Peyer's patch (tissue), 4 donors: Measurements from ENCODE around the gene ATP6V0A1.

Experiments used
- CTCF ChIP-seq, 6 experiments: fragments of 450-650 bp in 4 of 6; fragments of 200-600 bp in 2 of 6; sonication (generic) in 1 of 6; IDR thresholded peaks; one replicate each; pipeline ENCODE4 v1.5.1; 2017 to 2019; ENCODE audit warnings: antibody characterized with exemption in 6 of 6, mild to moderate bottlenecking in 3 of 6, moderate library complexity in 1 of 6
- POLR2A ChIP-seq, 2 donors: fragments of 450-650 bp; IDR thresholded peaks; one replicate each; pipeline ENCODE4 v1.5.1; 2017; ENCODE audit warnings: antibody characterized with exemption in 2 of 2, mild to moderate bottlenecking in 2 of 2, moderate library complexity in 2 of 2

- no peak for TF ChIP-seq CTCF (IDR thresholded peaks at IDR 0.05)
- TF ChIP-seq POLR2A (IDR thresholded peaks at IDR 0.05), result no peak
These were observed 17.1 kb upstream of the ATP6V0A1 start for GRCh38 chr17:42441371-42442195.
